Stimulated activated naive CD8-positive, alpha-beta T cell treated with anti-CD3 and anti-CD28 coated beads, Interleukin-15, amount 100 ng/mL, for 72 hours (primary cell): ENCODE results near the gene CD8B.

Experiments
- ATAC-seq: fragments of 150-1000 bp; cut with Tn5 transposase; 2 replicates; pipeline ENCODE4 v1.10.0; 2021; ENCODE audit warnings: mild to moderate bottlenecking, moderate library complexity
- DNase-seq, 2 donors: peaks; one replicate each; pipeline ENCODE4 v3.0.0; 2021 to 2022
- H3K27ac Mint-ChIP-seq, 2 donors: one replicate each; pipeline ENCODE4 v1.8.0; 2022; ENCODE audit warnings: mild to moderate bottlenecking in 2 of 2, mixed read lengths in 2 of 2, moderate library complexity in 2 of 2
- H3K27me3 Mint-ChIP-seq: one replicate; pipeline ENCODE4 v1.8.0; 2022; ENCODE audit warnings: mixed read lengths
- H3K4me1 Mint-ChIP-seq: one replicate; pipeline ENCODE4 v1.8.0; 2022; ENCODE audit warnings: mild to moderate bottlenecking, mixed read lengths
- H3K4me3 Mint-ChIP-seq, 2 donors: one replicate each; pipeline ENCODE4 v1.8.0; 2022; ENCODE audit warnings: mild to moderate bottlenecking in 2 of 2, mixed read lengths in 2 of 2, moderate library complexity in 1 of 2
- H3K9me3 Mint-ChIP-seq, 2 donors: one replicate each; pipeline ENCODE4 v1.8.0; 2022; ENCODE audit warnings: mixed read lengths in 2 of 2

CD8B gene

GRCh38 chr2:86790676-86791572, 70.8 kb downstream of the CD8B start, which contains the start of gene CD8A:
Gene CD8A (minus strand): TSS chr2:86790913. CDS start chr2:86790825, 88 bp downstream.
- ATAC-seq (peak; percentile 57), DNase-seq (peak; percentile 81 to 87)
- H3K4me1 Mint-ChIP-seq: peaks cover 73% of the 10 kb centered on the region
- H3K27ac Mint-ChIP-seq: peak within 1 kb of the TSS; percentile 97 to 100
- H3K9me3 Mint-ChIP-seq: peaks cover 11 to 12% of the 10 kb centered on the region in 2 donors
- H3K4me3 Mint-ChIP-seq: peak within 1 kb of the TSS; percentile 91 to 97
- H3K27me3 Mint-ChIP-seq: no peaks in the 10 kb centered on the region

DNA sequence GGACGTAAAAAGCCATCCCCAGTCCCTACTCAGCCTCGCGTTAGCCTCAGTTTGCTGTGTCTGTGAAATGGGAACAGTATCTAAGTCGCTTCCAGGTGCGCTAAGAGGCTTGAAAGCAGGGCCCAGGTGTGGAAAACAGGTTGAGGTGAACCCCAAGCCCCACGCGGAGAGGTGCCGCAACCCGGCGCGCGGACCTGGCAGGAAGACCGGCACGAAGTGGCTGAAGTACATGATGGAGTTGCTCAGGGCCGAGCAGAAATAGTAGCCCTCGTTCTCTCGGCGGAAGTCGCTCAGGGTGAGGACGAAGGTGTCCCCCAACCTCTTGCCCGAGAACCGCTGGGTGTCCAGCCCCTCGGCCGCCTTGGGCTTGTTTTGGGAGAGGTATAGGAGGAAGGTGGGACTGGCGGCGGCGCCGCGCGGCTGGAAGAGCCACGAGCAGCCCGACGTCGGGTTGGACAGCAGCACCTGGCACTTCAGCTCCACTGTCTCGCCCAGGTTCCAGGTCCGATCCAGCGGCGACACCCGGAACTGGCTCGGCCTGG, 71.5 kb downstream of the CD8B start:
- peak overlapping the region; percentile 91 to 97 for H3K4me3 Mint-ChIP-seq
- peaks cover 78% of the 10 kb centered on the region for H3K4me1 Mint-ChIP-seq
- ATAC-seq (no peak), DNase-seq (peak; percentile 54 to 56)
- H3K27ac Mint-ChIP-seq: peak overlapping the region; percentile 93 to 97
- no peaks in the 10 kb centered on the region for H3K27me3 Mint-ChIP-seq
- peaks cover 3 to 5% of the 10 kb centered on the region in 2 donors for H3K9me3 Mint-ChIP-seq

DNA sequence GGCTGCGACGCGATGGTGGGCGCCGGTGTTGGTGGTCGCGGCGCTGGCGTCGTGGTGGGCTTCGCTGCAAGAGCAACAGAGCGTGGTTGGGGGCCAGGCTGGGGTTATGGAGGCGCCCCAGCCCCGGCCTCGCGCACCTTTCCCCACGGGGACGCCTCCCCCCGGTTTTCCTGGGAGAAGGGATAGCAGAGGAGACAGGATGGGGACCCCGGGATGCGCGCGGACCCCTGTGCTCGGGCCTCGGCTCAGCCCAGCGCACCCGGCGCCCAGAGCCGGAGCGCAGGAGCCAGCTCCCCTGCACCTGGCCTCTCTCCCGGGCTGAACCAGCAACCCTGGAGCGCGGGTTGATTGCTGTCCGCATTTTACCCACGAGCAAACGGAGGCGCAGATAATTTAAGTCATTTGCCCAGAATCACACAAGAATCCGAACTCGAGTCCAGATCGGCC, 72.0 kb downstream of the CD8B start:
- no peak for DNase-seq
- H3K27me3 Mint-ChIP-seq: no peaks in the 10 kb centered on the region
- H3K4me3 Mint-ChIP-seq: peak overlapping the region; percentile 91 to 97
- no peaks in the 10 kb centered on the region for H3K9me3 Mint-ChIP-seq
- peaks cover 78% of the 10 kb centered on the region for H3K4me1 Mint-ChIP-seq
- ATAC-seq: no peak
- H3K27ac Mint-ChIP-seq: peak overlapping the region; percentile 93 to 97

- H3K4me1 Mint-ChIP-seq: peaks cover 78% of the 10 kb centered on the region
- H3K27ac Mint-ChIP-seq: peak overlapping the region; percentile 95 to 97
- peak; percentile 52 to 76 for DNase-seq
- H3K27me3 Mint-ChIP-seq: no peaks in the 10 kb centered on the region
- H3K4me3 Mint-ChIP-seq: peak overlapping the region; percentile 91 to 97
- ATAC-seq: no peak
- no peaks in the 10 kb centered on the region for H3K9me3 Mint-ChIP-seq
Measured at GRCh38 chr2:86788881-86789686, 72.6 kb downstream of the CD8B start.

DNA sequence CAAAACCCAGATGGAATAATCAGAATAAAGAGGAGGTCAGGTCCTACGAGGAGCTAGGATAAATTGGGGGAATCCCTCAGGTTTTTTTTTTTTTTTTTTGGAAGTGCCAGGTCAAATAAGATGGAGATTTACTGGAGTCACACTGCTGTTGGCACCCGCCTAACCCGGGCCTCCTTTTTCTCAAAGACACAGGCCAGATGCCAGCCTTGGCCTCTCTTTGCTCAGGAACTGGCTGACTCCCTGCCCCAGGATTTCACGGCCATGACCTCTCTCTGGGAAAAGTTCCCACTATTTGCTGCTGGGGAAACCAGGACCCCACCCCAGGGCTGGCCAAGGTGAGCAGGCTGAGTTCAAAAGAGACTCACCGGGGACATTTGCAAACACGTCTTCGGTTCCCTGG, 73.5 kb downstream of the CD8B start:
- Mint-ChIP-seq H3K4me1 (peaks cover 78% of the 10 kb centered on the region), H3K27ac (peak overlapping the region; percentile 95 to 97), H3K27me3 (no peaks in the 10 kb centered on the region), H3K9me3 (no peaks in the 10 kb centered on the region), H3K4me3 (peak overlapping the region; percentile 91 to 97)
- no peak for ATAC-seq
- no peak for DNase-seq

GRCh38 chr2:86787736-86788135, 74.0 kb downstream of the CD8B start:
- peak overlapping the region; percentile 91 to 97 for H3K4me3 Mint-ChIP-seq

DNA sequence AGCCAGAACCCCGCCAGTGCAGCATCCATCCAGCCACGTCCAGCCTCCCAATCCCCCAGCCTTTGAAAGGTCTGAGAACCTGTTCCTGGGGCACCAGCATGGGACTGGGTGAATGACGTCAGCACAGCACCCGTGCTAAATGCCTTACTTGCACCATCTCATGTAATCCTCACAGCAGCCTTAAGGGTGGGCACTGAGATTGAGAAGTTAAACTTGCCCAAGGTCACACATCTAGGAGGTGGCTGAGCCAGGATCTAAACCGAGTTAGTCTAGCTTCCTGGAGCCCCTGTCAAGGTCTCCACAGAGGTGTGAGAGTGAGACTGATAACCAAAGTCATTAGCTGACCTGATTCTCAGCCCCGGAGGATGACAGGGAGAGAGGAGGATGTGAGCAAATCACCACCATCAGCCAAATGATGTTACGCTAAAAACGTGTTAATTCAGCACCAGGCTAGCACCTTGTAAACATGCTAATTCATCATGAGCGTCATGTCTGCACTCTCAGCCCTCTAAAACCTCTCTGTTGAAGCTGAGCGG, 75.6 kb downstream of the CD8B start:
- DNase-seq: peak; percentile 77 to 91
- H3K27me3 Mint-ChIP-seq: no peaks in the 10 kb centered on the region
- peak overlapping the region; percentile 99 for H3K27ac Mint-ChIP-seq
- peaks cover 81% of the 10 kb centered on the region for H3K4me1 Mint-ChIP-seq
- ATAC-seq: peak; percentile 79
- H3K9me3 Mint-ChIP-seq: no peaks in the 10 kb centered on the region
- H3K4me3 Mint-ChIP-seq: peak overlapping the region; percentile 91 to 97

More at GRCh38 chr2:86787736-86788135, 74.0 kb downstream of the CD8B start:
- no peaks in the 10 kb centered on the region for H3K27me3 Mint-ChIP-seq
- ATAC-seq (no peak), DNase-seq (peak; percentile 40 to 58)
- peak overlapping the region; percentile 95 to 97 for H3K27ac Mint-ChIP-seq
- no peaks in the 10 kb centered on the region for H3K9me3 Mint-ChIP-seq
- peaks cover 78% of the 10 kb centered on the region for H3K4me1 Mint-ChIP-seq

DNA sequence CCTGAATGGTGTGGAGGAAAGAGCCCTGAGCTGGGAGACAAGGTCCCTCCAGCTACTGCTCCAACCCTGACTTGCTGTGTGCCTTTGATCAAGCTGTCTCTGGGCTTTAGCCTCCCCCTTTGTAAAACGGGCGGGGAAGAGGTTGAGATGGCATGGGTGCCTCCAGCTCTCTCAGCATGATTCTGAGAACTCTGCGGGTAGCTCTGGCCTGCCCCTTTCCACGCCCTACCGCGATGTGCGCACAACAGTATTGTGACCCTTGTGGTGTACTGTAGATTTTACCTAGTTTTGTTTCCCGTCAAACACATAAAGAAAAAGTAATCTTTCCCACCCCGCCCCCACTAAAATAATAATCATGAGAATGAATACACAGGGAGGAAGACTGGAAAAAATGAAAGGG, 76.2 kb downstream of the CD8B start:
- ATAC-seq: peak; percentile 84
- Mint-ChIP-seq H3K4me3 (peak overlapping the region; percentile 91 to 97), H3K4me1 (peaks cover 79% of the 10 kb centered on the region), H3K9me3 (no peaks in the 10 kb centered on the region), H3K27me3 (no peaks in the 10 kb centered on the region), H3K27ac (peak overlapping the region; percentile 99)
- peak; percentile 81 to 93 for DNase-seq

- Mint-ChIP-seq H3K9me3 (no peaks in the 10 kb centered on the region), H3K27me3 (no peaks in the 10 kb centered on the region), H3K4me3 (peak overlapping the region; percentile 41 to 97), H3K4me1 (peaks cover 76% of the 10 kb centered on the region), H3K27ac (peak overlapping the region; percentile 0 to 99)
- DNase-seq: peak in 1 of 2 donors; percentile 67
- ATAC-seq: peak; percentile 30
Measured at GRCh38 chr2:86783615-86784339, 77.9 kb downstream of the CD8B start.

GRCh38 chr2:86782748-86783147, 78.9 kb downstream of the CD8B start:
- Mint-ChIP-seq H3K27ac (no peak overlapping the region), H3K4me1 (peaks cover 71% of the 10 kb centered on the region), H3K4me3 (no peak overlapping the region)

GRCh38 chr2:86781363-86781762, 80.3 kb downstream of the CD8B start:
- no peaks in the 10 kb centered on the region for H3K9me3 Mint-ChIP-seq
- ATAC-seq (no peak), DNase-seq (no peak)
- H3K27ac Mint-ChIP-seq: no peak overlapping the region
- peaks cover 60% of the 10 kb centered on the region for H3K4me1 Mint-ChIP-seq
- H3K27me3 Mint-ChIP-seq: no peaks in the 10 kb centered on the region
- H3K4me3 Mint-ChIP-seq: no peak overlapping the region

More at GRCh38 chr2:86782748-86783147, 78.9 kb downstream of the CD8B start:
- no peak for DNase-seq
- no peak for ATAC-seq
- Mint-ChIP-seq H3K27me3 (no peaks in the 10 kb centered on the region), H3K9me3 (no peaks in the 10 kb centered on the region)

DNA sequence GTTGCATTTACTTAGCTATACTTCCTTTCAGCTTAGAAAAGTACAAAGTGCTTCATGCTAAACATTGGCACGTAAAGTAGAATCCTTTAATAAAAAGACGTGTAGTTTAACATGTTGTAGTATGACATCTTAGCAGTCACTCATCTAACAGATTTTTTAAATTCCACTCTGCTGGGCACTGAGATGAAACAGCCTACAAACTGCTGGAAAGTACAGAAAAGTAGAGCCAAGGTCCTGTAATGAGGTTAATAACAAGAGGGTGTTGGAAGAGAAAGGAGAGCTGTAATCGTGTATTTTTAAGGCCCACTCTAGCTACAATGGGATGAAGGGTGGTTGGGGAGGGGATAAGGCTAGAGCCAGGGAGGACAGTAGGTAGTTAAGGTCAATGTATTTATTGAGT, 81.7 kb downstream of the CD8B start:
- H3K27ac Mint-ChIP-seq: peak overlapping the region in 1 of 2 donors; percentile 13
- DNase-seq: no peak
- ATAC-seq: no peak
- H3K4me1 Mint-ChIP-seq: peaks cover 46% of the 10 kb centered on the region
- no peaks in the 10 kb centered on the region for H3K9me3 Mint-ChIP-seq
- H3K4me3 Mint-ChIP-seq: no peak overlapping the region
- no peaks in the 10 kb centered on the region for H3K27me3 Mint-ChIP-seq

- H3K27me3 Mint-ChIP-seq: no peaks in the 10 kb centered on the region
Measured at GRCh38 chr2:86778957-86779356, 82.7 kb downstream of the CD8B start.

GRCh38 chr2:86776532-86776931, 85.2 kb downstream of the CD8B start:
- no peak for DNase-seq
- no peak overlapping the region for H3K27ac Mint-ChIP-seq
- H3K4me1 Mint-ChIP-seq: peaks cover 18% of the 10 kb centered on the region
- ATAC-seq: no peak
- no peak overlapping the region for H3K4me3 Mint-ChIP-seq
- no peaks in the 10 kb centered on the region for H3K27me3 Mint-ChIP-seq
- no peaks in the 10 kb centered on the region for H3K9me3 Mint-ChIP-seq

More at GRCh38 chr2:86778957-86779356, 82.7 kb downstream of the CD8B start:
- H3K9me3 Mint-ChIP-seq: no peaks in the 10 kb centered on the region
- peak overlapping the region in 1 of 2 donors; percentile 27 for H3K27ac Mint-ChIP-seq
- no peak overlapping the region for H3K4me3 Mint-ChIP-seq
- ATAC-seq (no peak), DNase-seq (no peak)
- peaks cover 42% of the 10 kb centered on the region for H3K4me1 Mint-ChIP-seq
